Dedifferentiated amniotic fluid mesenchymal stem cell (primary cell): ENCODE measurements around the gene NSMCE1.

ENCODE experiments used
- DNase-seq: peaks from one replicate; pipeline ENCODE4 v3.0.0-alpha.2; 2016; ENCODE audit errors: extremely low spot score

The NSMCE1 gene

DNA sequence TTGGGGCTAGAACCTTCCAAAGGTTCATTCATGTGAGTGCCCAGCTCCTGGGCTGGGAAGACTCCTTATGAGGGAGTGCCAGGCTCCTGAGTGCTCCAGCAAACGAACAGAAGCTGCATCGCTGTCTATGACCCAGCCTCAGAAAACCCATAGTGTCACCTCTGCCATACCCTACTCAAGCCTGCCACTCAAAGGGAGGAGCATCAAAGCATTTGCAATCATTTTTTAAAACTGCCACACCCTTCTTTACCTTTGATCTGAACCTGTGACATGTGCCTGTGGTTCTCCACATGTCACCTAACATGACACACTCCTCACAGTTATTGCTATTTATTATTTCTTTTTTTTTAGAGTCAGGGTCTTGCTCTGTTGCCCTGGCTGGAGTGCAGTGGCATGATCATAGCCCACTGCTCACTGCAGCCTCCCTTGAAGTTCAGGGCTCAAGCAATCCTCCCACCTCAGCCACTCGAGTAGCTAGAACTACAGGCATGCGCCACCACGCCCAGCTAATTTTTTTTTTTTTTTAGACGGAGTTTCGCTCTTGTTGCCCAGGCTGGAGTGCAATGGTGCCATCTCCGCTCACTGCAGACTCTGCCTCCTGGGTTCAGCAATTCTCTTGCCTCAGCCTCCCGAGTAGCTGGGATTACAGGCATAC lies 72.5 kb downstream of the NSMCE1 start:
- DNase-seq, result no peak

DNA sequence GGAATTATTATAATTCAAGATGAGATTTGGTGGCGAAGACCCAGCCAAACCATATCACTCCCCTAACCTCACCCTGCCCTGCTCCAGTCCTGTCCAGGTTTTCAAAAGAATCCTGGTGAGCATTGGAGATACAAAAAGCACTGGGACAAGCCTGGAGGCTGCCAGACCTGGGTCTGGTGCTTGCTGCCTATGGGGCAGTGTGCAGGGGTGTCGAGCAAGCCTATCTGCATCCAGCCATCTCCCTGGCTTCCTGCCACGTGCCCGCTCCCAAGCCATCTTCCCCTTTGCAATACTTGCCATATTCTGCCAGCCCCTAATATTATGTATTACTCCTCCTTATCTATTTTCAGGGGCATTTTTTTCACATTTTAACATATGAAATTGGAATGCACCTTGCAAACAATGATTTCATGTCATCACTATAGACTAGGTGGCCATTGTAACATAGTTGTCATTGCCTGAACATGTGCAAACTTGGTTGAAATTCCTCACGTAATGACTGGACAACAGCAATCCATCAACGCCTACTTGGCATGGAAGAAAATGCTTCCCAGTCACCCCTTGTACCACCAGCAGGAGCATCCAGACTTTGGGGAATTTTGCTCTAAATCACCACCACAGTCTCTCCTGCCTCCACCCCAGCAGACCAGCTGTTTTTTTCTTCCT lies 73.4 kb downstream of the NSMCE1 start:
- no peak for DNase-seq

DNA sequence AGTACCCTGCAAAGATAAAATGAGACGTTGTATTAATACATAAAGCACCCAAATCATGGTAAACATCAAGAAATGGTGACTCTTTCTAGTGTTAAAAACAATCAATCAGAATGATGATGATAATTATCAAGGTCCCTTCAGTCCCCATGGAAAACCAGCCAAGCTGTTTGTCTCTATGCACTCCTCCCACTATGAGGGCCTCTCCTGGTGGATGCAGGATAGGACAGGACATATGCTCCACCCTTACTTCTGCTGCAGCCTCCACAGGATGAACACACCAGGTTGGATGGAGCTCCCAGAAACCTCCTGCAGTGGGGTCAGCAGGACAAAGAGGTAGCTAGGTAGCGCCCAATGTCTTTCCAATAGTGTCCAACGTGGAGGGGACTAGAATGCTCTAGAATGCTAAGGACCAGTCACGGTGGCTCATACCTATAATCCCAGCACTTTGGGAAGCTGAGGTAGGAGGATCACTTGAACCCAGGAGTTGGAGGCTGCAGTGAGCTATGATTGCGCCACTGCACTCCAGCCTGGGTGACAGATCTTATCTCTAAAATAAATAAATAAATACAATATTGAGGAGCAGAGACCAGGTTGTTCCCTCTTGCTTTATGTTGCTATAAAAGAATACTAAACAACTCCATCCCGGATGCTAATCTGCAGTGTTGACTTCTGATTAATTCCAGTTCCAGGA lies 75.1 kb downstream of the NSMCE1 start:
- DNase-seq, result no peak

DNA sequence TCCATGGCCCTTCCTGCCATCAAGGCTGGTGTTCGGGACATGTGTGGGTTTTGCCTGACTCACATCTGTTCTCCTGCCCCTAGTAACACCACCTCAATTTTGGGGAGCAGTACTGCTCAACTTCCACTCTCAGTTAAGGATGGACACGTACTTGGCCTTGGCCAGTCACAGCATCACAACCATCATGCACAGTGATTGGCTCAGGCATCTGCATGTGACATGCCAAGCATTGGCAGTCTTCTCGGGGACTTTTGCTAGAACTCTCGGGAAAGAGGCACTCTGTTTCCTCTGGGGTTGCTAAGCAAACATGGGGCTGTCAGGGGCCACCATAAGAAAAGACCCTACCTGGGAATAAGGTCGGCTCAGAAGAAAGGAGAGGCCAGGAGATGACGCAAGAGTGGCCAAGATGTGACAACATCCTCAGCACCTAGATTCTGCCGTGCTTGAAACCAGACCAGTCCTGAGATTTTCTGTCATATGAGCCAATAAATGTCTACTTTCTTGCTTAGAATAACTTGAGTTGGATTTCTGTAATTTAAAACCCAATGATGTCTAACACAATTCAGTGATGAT lies 77.1 kb downstream of the NSMCE1 start:
- no peak for DNase-seq

DNA sequence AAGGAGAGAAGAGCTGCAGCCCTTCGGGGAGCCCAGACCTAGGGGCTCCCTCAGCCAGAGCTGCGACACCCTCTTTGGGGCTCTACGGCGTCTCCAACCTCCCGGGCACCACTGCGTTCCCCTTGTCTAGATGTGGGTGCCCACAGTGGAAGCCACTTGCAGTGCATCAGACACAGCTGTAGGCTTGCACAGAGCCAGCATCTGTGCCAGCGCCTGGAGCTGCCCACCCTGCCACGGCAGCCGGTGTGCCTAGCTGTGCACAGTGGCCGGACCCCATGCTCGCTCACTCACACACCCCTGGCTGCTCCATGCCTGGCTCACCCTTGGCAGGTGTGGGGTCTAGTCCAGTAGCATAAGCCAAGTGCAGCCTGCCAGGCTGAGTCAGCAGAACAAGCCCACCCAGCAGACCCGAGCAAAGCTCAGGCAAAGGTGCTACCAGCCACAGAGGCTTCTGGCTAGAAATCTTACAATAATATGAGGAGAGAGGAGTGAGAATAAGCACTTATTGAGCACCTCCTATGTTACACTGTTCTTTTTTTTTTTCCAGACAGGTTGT lies 78.2 kb downstream of the NSMCE1 start:
- DNase-seq, result no peak

DNA sequence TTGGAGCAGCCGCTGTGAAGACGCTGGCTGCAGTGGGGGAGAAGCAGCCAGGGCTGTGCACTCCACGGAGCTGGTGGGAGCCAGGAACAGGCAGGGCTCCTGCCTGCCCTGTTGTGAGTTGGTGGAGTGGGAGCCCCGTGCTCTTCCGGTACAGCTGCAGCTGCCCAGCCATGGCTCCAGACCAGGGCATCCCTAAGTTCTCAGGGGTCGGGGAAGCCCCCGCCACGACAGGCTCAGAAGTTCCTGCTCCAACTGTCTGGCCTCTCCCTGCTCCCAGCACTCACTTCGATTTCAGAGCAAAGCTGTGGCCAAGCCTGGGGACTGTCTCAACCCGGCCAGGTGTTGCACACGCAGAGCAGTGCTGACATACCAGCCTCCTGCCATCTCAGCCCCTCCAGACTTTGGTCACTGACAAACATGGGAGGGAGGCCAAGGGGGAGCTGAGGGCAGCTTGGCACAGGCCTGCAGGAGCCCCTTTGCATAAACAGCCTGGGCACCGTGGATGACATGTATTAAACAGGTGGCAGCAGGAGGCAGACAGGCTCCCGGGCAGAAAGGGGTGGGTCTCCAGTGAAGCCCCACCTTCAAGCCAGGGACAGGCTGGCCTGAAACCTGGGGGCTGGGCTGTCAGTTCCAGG lies 79.1 kb downstream of the NSMCE1 start:
- DNase-seq, result no peak

DNA sequence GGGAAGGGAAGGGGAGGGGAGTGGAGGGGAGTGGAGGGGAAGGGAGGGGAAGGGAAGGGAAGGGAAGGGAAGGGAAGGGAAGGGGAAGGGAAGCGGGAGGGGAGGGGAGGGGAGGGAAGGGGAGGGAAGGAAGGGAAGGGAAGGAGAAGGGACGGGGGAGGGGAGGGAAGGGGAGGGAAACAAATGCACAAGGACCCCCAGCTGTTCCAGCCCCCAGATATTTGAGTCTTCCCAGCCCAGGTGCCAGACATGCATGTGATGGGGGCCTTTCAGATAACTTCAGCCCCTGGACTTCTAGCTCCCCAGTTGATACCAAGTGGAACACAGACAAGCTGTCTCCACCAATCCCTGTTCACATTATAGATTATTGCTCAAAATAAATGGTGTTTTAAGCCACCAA lies 79.9 kb downstream of the NSMCE1 start:
- no peak for DNase-seq

DNA sequence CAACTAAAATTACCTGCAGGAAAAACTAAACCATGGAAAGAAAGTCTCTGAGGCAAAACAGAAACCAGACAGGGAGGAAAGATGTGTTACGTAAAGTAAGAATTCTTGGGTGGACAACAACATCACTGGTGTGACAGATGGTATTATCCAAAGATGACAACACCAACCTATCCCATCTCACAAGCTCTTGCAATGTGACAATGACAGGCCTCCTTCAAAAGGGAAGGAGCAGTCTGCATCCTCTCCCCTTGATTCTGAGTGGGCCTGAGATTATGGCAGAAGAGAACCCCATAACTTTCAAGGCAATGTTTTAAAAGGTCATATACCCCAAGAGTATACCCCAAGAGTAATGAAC lies 82.8 kb downstream of the NSMCE1 start:
- no peak for DNase-seq

DNA sequence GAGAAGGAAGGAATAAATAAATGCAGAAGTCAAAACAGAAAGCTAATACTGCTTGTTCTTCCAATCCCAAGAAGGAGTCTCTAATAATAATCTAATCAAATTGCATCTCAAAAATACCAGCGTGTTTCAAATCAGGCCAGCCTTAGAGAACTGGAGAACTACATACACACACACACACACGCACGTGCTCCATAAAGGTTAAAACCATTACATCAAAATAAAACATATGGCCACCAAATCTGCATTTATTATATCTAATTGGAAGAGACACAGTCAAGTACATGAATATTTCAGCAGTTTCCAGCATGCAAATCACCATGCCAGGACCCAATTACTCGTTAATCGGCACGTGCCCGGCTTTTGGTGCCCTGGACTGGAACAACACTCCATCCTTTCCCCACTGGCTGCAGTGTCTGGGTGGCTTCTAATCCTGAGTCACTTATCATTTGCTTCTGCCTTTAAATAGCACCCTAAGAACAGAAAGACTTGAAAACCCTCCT lies 85.6 kb downstream of the NSMCE1 start:
- DNase-seq, result no peak

DNA sequence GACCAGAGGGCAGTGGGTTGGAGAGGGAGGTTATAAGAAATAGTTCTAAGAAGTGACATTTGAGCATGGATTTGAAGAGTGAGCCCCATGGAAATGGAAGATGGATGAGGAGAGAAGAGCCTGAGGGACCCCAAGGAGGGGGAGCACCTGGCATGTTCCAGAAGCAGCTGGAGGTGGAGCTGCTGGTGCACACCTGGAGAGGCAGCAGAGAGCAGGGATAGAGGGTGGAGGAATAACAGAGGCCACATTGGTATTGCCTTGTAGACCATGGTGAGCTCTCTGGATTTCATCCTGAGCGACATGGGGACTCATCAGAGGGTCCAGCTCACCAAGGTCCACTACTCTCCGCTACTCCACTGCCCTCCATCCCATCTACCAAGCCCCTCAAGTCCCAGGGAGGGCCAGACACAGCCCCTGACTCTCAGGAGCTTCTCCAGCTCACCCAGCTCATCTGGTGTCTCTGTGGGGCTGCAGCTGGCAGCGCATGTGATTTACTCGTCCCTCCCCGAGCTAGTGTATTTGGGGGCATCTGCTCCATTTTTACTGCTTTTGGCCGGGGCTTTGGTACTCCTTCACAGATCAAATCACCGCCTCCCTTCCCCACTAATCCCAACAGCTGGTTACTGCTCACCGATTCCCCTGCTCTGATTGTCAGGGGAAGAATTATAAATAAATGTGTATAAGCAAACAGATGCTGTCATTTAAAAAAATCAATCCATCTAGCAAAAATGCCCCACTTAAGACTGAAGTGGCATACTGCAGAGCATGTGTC lies 87.4 kb downstream of the NSMCE1 start:
- no peak for DNase-seq

DNA sequence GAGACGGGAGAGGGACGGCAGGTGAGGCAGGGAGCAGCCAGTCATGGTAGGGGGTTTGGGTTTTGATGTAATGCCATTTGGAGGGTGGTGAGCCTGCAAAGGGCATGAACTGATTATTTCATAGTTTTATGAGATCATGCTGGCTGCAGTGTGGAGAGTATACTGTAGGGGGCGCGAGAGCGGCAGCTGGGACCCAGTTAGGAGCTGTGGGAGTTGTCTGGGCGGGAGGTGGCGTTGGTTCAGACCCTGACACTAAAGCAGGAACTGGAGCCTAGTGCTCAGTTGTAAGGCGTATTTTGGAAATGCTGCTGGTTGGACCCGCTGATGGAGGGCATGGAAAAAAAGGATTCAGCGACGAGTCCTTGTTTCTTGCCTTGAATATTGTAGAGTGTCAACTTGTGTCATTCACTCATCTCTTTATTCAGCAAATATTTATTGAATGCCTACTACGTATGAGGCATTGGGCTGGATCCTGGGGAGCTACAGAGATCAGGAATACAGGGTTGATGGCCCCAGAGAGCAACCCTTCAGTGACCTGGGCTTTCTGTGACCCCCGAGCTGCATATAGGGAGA lies 89.0 kb downstream of the NSMCE1 start:
- peak; percentile 23 for DNase-seq

DNA sequence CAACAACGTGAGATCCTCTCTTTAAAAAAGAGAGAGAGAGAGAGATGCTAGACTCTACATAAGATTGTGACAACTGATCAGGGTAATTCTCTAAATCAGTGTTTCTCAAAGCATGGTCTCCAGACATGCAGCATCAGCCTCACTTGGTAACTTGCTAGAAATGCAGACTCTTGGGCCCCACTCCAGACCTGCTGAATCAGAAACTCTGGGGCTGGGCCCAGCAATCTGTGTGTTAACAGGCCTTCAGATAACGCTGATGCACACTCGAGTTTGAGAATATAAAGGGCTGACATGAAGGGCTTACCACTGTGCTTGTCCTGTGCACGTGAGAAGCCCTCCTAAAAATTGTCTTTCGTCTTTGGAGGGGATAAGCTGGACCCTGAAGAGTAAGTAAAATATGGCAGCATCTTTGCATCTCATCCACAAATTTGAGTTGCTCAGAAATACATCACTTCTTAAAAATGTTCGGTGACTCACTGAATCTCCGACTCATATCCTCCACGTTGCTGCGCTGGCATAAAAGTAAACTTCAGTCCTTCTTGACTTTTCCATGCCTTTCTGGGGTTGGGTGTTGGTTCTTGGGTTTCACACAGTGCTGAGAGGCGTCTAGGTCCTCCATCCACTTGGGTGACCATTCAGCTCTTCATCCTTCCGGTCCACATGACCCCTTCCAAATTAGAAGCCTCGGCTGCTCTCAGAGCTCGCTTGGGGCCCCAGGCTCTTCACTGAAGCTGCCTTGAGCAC lies 91.4 kb downstream of the NSMCE1 start:
- DNase-seq, result peak; percentile 44

DNA sequence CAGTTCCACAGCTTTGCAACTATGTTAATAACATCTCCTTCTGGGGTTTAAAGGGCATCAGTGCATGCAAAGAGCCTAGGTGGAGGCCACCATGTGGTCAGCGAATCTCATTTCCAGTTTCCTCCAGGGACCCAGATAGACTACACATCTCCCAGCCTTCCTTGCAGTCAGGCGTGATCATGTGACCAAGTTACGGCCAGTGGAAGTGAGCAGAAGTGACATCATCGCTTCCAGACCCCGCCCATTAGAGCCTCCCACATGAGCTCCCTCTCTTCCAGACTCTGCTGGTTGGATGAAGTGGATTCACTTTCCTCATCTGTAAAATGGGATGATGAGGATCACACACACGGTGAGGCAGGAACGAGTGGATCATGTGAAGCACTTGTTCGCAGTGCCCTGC lies 92.7 kb downstream of the NSMCE1 start:
- DNase-seq, result no peak
